Panc1 (cell line): ENCODE measurements around the gene MAPKAP1. TPM values are rescaled to one million over a fixed set of nuclear protein-coding genes. Genes with fewer than 3 reads are reported as not detected.
"Not testable (repeated sequence)": the region's sequence is repeated elsewhere in the genome, so short reads cannot be mapped to it uniquely, and the experiment has no call there.

Experiments used
- ATAC-seq: fragments of 200-7000 bp; cut with Tn5 transposase; 2 replicates; pipeline ENCODE4 v1.9.1; 2020; ENCODE audit warnings: mild to moderate bottlenecking, moderate library complexity
- BruUV-seq: library from RNA; stranded (reverse); fragments of 400-500 nt; replicated peaks from 2 replicates; lab custom pipeline; 2021; lab: Mats Ljungman, UMichigan
- CTCF ChIA-PET: fragments of 300-600 bp; sonication (Branson Sonifier 250); formaldehyde crosslinking; loops from one replicate; lab custom pipeline; 2022; ENCODE audit warnings: antibody characterized with exemption; lab: Charles Lee
- POLR2A ChIA-PET: fragments of 300-600 bp; sonication (Branson Sonifier 250); formaldehyde crosslinking; loops from one replicate; lab custom pipeline; 2022; ENCODE audit warnings: antibody characterized with exemption; lab: Charles Lee
- DNase-seq: peaks from one replicate; pipeline ENCODE4 v3.0.0-alpha.2; 2010; ENCODE audit warnings: low read depth, low spot score
- H3K27ac ChIP-seq: 2 replicates; pipeline ENCODE4 v1.5.1; 2011; ENCODE audit warnings: mild to moderate bottlenecking, low read length, inconsistent platforms
- H3K27me3 ChIP-seq: fragments of 200-500 bp; sonication (Bioruptor generic); 2 replicates; pipeline ENCODE4 v1.6.0; 2014; ENCODE audit warnings: low read length, inconsistent platforms; ENCODE audit not compliant: control insufficient read depth, insufficient read depth
- H3K36me3 ChIP-seq: fragments of 200-500 bp; sonication (Bioruptor generic); 2 replicates; pipeline ENCODE4 v1.5.1; 2014; ENCODE audit warnings: inconsistent platforms, mild to moderate bottlenecking, low read length, moderate library complexity; ENCODE audit not compliant: control insufficient read depth, insufficient read depth
- H3K4me1 ChIP-seq: 2 replicates; pipeline ENCODE4 v1.5.1; 2011; ENCODE audit warnings: inconsistent platforms, mild to moderate bottlenecking, low read length, moderate library complexity; ENCODE audit not compliant: control insufficient read depth, insufficient read depth
- H3K4me3 ChIP-seq, 2 experiments: 2 replicates each; pipeline ENCODE4 v1.5.1; 2011 to 2012; ENCODE audit warnings: low read depth in 2 of 2, low read length in 2 of 2, mild to moderate bottlenecking in 2 of 2, inconsistent platforms in 1 of 2, moderate library complexity in 1 of 2
- H3K9me3 ChIP-seq: fragments of 200-500 bp; sonication (Bioruptor generic); 2 replicates; pipeline ENCODE4 v1.5.1; 2014; ENCODE audit warnings: low read depth, mild to moderate bottlenecking, inconsistent platforms, low read length, moderate library complexity; ENCODE audit not compliant: control insufficient read depth, insufficient read depth
- CTCF ChIP-seq: fragments of 450-650 bp; IDR thresholded peaks from 2 replicates; pipeline ENCODE4 v1.5.1; 2017; ENCODE audit warnings: mild to moderate bottlenecking
- POLR2AphosphoS5 ChIP-seq: IDR thresholded peaks from 2 replicates; pipeline ENCODE4 v1.6.1; 2012; ENCODE audit warnings: mild to moderate bottlenecking, low read depth, low read length, moderate library complexity
- SIN3A ChIP-seq: IDR thresholded peaks from 2 replicates; pipeline ENCODE4 v1.6.1; 2012; ENCODE audit warnings: low read depth, mild to moderate bottlenecking, low read length, moderate library complexity, borderline replicate concordance; ENCODE audit not compliant: insufficient read depth
- TCF7L2 ChIP-seq: IDR thresholded peaks from 2 replicates; pipeline ENCODE4 v1.6.1; 2011; ENCODE audit warnings: mild to moderate bottlenecking, low read depth, low read length, inconsistent platforms
- in situ Hi-C: cut with HindIII; loops from 2 replicates; pipeline ENCODE4 v1.10.0; 2016; ENCODE audit warnings: low sequenced_read_pairs, low pct_unique_long_range_greater_than_20kb
- intact Hi-C: fragments of 100-400 bp; cut with micrococcal nuclease; formaldehyde crosslinking; loops from one replicate; pipeline ENCODE4 v1.10.0; 2022; ENCODE audit not compliant: unreplicated experiment
- total RNA-seq: library from RNA; stranded (reverse); gene quantifications from one replicate; pipeline ENCODE4 v1.2.1, GENCODE V29; 2021; ENCODE audit not compliant: unreplicated experiment
- TF ChIP-seq, protein P1 (sequence below), 2 experiments: IDR thresholded peaks; 2 replicates each; pipeline ENCODE4 v1.6.1; 2011 to 2012; ENCODE audit warnings: low read depth in 2 of 2, control low read depth in 1 of 2, low read length in 1 of 2, mild to moderate bottlenecking in 1 of 2, moderate library complexity in 1 of 2; ENCODE audit not compliant: insufficient read depth in 1 of 2

The MAPKAP1 gene
- total RNA-seq, 1 experiment from 2014 or later, result 72.7 TPM

GRCh38 chr9:125579030-125579932, 127.7 kb downstream of the MAPKAP1 start:
- no peaks in the 10 kb centered on the region for H3K9me3 ChIP-seq
- no peak overlapping the region for H3K27ac ChIP-seq
- TF ChIP-seq SIN3A, result no peak
- no peak for TF ChIP-seq CTCF
- BruUV-seq, result no TSS peak
- no peak for DNase-seq
- in situ Hi-C loops (no loop called here), intact Hi-C loops (no loop called here)
- no peak overlapping the region for H3K4me3 ChIP-seq
- POLR2A ChIA-PET, result no interaction called here
- CTCF ChIA-PET, result no interaction called here
- no peaks in the 10 kb centered on the region for H3K4me1 ChIP-seq
- ATAC-seq, result no peak
- H3K36me3 ChIP-seq, result no peaks in the 10 kb centered on the region
- no peaks in the 10 kb centered on the region for H3K27me3 ChIP-seq

DNA sequence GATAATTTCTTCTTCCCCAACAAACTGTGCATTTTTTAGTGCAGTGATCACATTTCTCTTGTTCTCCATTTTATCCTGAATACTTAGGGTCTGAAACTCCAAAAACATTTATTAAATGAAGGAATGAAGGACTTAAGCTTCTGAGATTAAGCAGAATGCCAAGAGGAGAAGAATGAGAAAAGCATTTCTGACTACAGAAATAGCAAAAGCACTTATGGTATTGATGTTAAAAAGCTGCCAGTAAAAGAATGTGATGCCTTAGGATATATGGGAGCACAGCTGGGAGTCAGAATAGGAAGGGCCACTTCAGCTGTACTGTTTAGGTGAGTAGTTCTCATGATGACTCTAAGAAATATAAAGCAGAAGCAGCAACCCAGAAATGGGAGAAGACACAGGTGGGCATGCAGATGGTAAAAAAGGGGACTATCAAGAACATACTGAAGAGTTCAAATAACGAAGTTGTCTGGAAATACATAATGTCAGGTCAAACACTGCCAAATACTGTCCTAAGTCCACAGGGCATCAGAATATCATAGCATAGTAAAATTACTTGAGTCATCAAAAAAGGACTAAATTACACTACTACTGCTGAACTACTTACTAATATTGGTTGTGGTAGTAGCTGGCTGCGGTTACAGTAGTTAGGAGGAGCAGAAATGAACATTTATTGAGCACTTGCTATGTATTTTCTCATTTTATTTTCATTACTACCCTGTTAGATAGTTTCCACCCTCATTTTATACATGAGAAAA, 132.7 kb downstream of the MAPKAP1 start:
- no peak for DNase-seq
- Histone ChIP-seq H3K36me3 (no peaks in the 10 kb centered on the region), H3K9me3 (peaks cover 3% of the 10 kb centered on the region; the same call in 1 of the 2 replicates), H3K4me1 (no peaks in the 10 kb centered on the region), H3K27ac (no peak overlapping the region), H3K27me3 (no peaks in the 10 kb centered on the region), H3K4me3 (no peak overlapping the region)
- ChIA-PET CTCF (no interaction called here), POLR2A (no interaction called here)
- intact Hi-C loops (no loop called here), in situ Hi-C loops (no loop called here)
- TF ChIP-seq POLR2AphosphoS5, result no peak
- TF ChIP-seq, protein P1, sequence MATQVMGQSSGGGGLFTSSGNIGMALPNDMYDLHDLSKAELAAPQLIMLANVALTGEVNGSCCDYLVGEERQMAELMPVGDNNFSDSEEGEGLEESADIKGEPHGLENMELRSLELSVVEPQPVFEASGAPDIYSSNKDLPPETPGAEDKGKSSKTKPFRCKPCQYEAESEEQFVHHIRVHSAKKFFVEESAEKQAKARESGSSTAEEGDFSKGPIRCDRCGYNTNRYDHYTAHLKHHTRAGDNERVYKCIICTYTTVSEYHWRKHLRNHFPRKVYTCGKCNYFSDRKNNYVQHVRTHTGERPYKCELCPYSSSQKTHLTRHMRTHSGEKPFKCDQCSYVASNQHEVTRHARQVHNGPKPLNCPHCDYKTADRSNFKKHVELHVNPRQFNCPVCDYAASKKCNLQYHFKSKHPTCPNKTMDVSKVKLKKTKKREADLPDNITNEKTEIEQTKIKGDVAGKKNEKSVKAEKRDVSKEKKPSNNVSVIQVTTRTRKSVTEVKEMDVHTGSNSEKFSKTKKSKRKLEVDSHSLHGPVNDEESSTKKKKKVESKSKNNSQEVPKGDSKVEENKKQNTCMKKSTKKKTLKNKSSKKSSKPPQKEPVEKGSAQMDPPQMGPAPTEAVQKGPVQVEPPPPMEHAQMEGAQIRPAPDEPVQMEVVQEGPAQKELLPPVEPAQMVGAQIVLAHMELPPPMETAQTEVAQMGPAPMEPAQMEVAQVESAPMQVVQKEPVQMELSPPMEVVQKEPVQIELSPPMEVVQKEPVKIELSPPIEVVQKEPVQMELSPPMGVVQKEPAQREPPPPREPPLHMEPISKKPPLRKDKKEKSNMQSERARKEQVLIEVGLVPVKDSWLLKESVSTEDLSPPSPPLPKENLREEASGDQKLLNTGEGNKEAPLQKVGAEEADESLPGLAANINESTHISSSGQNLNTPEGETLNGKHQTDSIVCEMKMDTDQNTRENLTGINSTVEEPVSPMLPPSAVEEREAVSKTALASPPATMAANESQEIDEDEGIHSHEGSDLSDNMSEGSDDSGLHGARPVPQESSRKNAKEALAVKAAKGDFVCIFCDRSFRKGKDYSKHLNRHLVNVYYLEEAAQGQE (IDR thresholded peaks at IDR 0.05; ENCODE audit: insufficient read depth in 1 of 2, low read depth in 2 of 2, low read length in 1 of 2), result no peak
- no peak for TF ChIP-seq TCF7L2
- BruUV-seq, result no TSS peak
- no peak for ATAC-seq

- H3K4me1 ChIP-seq, in situ Hi-C loops, intact Hi-C loops, H3K27ac ChIP-seq, ATAC-seq, H3K27me3 ChIP-seq, H3K4me3 ChIP-seq, BruUV-seq, DNase-seq, H3K9me3 ChIP-seq, POLR2A ChIA-PET, H3K36me3 ChIP-seq: not testable (repeated sequence)
- CTCF ChIA-PET, result interaction anchor here (0.6 kb wide), 1 partner anchor 96 kb away, joined by 4 read pairs; no protein-coding TSS in a partner anchor
These were observed 134.5 kb downstream of the MAPKAP1 start for GRCh38 chr9:125572461-125572860.

GRCh38 chr9:125571824-125572223, 135.2 kb downstream of the MAPKAP1 start:
- in situ Hi-C loops, result not testable (repeated sequence)

More at GRCh38 chr9:125571824-125572223, 135.2 kb downstream of the MAPKAP1 start:
- H3K4me1 ChIP-seq, intact Hi-C loops, H3K27ac ChIP-seq, DNase-seq, H3K27me3 ChIP-seq, H3K9me3 ChIP-seq, POLR2A ChIA-PET, H3K36me3 ChIP-seq, ATAC-seq, H3K4me3 ChIP-seq, CTCF ChIA-PET, BruUV-seq: not testable (repeated sequence)
